ENCODE measurements around the gene BZW2.

The BZW2 gene

GRCh38 chr7:16743236-16743635, 97.3 kb downstream of the BZW2 start:
- H3K4me3 ChIP-seq (replicated peaks; ENCODE audit: low read depth, low read length), result no peak overlapping the region
- H3K36me3 ChIP-seq (ENCODE audit: control insufficient read depth, insufficient read depth, low read length), result no peaks in the 10 kb centered on the region
- no peak for DNase-seq (ENCODE audit: extremely low read depth, insufficient read length)
- TF ChIP-seq CTCF (IDR thresholded peaks at IDR 0.05; ENCODE audit: insufficient read depth, low read length, poor library complexity, severe bottlenecking), result no peak
- no peaks in the 10 kb centered on the region for H3K27me3 ChIP-seq (replicated peaks; ENCODE audit: control insufficient read depth, insufficient read depth, low read length)

- no peak for DNase-seq (ENCODE audit: extremely low read depth, insufficient read length)
- H3K4me3 ChIP-seq (replicated peaks; ENCODE audit: low read depth, low read length), result no peak overlapping the region
- H3K36me3 ChIP-seq (ENCODE audit: control insufficient read depth, insufficient read depth, low read length), result no peaks in the 10 kb centered on the region
Measured at GRCh38 chr7:16744518-16745250, 98.7 kb downstream of the BZW2 start.

GRCh38 chr7:16745645-16746044, 99.7 kb downstream of the BZW2 start:
- Histone ChIP-seq H3K36me3 (ENCODE audit: control insufficient read depth, insufficient read depth, low read length) (no peaks in the 10 kb centered on the region), H3K4me3 (replicated peaks; ENCODE audit: low read depth, low read length) (no peak overlapping the region), H3K27me3 (replicated peaks; ENCODE audit: control insufficient read depth, insufficient read depth, low read length) (no peaks in the 10 kb centered on the region)
- no peak for DNase-seq (ENCODE audit: extremely low read depth, insufficient read length)
- TF ChIP-seq CTCF (IDR thresholded peaks at IDR 0.05; ENCODE audit: insufficient read depth, low read length, poor library complexity, severe bottlenecking), result no peak

More at GRCh38 chr7:16744518-16745250, 98.7 kb downstream of the BZW2 start:
- no peaks in the 10 kb centered on the region for H3K27me3 ChIP-seq (replicated peaks; ENCODE audit: control insufficient read depth, insufficient read depth, low read length)
- no peak for TF ChIP-seq CTCF (IDR thresholded peaks at IDR 0.05; ENCODE audit: insufficient read depth, low read length, poor library complexity, severe bottlenecking)

GRCh38 chr7:16747102-16747501, 101.1 kb downstream of the BZW2 start:
- no peaks in the 10 kb centered on the region for H3K27me3 ChIP-seq (replicated peaks; ENCODE audit: control insufficient read depth, insufficient read depth, low read length)
- no peaks in the 10 kb centered on the region for H3K36me3 ChIP-seq (ENCODE audit: control insufficient read depth, insufficient read depth, low read length)
- TF ChIP-seq CTCF (IDR thresholded peaks at IDR 0.05; ENCODE audit: insufficient read depth, low read length, poor library complexity, severe bottlenecking), result no peak
- H3K4me3 ChIP-seq (replicated peaks; ENCODE audit: low read depth, low read length), result no peak overlapping the region
- DNase-seq (ENCODE audit: extremely low read depth, insufficient read length), result no peak

- DNase-seq (ENCODE audit: extremely low read depth, insufficient read length), result peak; percentile 21
- Histone ChIP-seq H3K27me3 (replicated peaks; ENCODE audit: control insufficient read depth, insufficient read depth, low read length) (no peaks in the 10 kb centered on the region), H3K36me3 (ENCODE audit: control insufficient read depth, insufficient read depth, low read length) (no peaks in the 10 kb centered on the region), H3K4me3 (replicated peaks; ENCODE audit: low read depth, low read length) (peak within 1 kb of the TSS; percentile 33)
- no peak for TF ChIP-seq CTCF (IDR thresholded peaks at IDR 0.05; ENCODE audit: insufficient read depth, low read length, poor library complexity, severe bottlenecking)
Measured at GRCh38 chr7:16753102-16753931, 107.3 kb downstream of the BZW2 start, which contains the start of gene TSPAN13. TSPAN13 (plus strand) TSS chr7:16753755; CDS start chr7:16753968, 213 bp downstream.

Measured in GM06990 (cell line).